ENCODE results near the gene NDUFA12. TPM values are rescaled to one million over a fixed set of nuclear protein-coding genes. Genes with fewer than 3 reads are reported as not detected.

Gene NDUFA12
- total and polyA plus RNA-seq, 2 of the 13 experiments (the other 11 are each of a cell fraction or from before 2014, with no cell fraction given), result 101 to 173 TPM

DNA sequence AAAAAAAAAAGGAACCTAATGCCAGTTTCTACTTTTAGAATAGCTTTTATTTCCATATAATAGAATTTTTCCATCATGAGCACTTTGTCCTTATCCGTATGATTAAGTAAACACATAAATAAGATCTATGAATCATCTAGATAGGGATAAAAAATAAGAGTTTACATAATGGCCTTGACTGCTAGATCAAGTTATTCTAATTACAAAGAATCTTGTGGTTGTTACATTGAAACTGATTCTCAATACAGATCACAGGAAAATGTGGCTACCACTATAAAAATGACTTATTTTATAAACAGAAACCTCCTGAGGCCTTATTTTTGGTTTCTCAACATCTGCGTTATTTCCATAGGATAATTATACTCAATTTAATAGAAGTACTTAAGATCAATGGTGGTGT lies 34.4 kb upstream of the NDUFA12 start:
- H3K9me3 ChIP-seq (ENCODE audit: low read length), result no peaks in the 10 kb centered on the region
- H2AFZ ChIP-seq (ENCODE audit: low read length), result no peak overlapping the region
- H3K9ac ChIP-seq (ENCODE audit: insufficient read depth, low read depth, low read length), result no peak overlapping the region
- no peaks in the 10 kb centered on the region for H3K4me1 ChIP-seq (ENCODE audit: insufficient read depth, low read length)
- in situ Hi-C loops (cut with HindIII; ENCODE audit: extremely low pct_ligation_motif_present, low pct_unique_long_range_greater_than_20kb), result no loop called here
- H3K4me3 ChIP-seq (replicated peaks in 1 of 3; ENCODE audit: insufficient read depth in 1 of 3, low read depth in 2 of 3, low read length in 3 of 3), result no peak overlapping the region
- whole genome bisulfite sequencing (ENCODE audit: low lambda C conversion rate), result 99% methylated on average over 2 of the region's 2 CpGs
- intact Hi-C loops (cut with micrococcal nuclease; ENCODE audit: unreplicated experiment), result no loop called here
- no peaks in the 10 kb centered on the region for H4K20me1 ChIP-seq (ENCODE audit: insufficient read depth, low read length)
- FAIRE-seq (no peak), ATAC-seq (no peak), DNase-seq (ENCODE audit: low spot score) (no peak)
- ChIA-PET POLR2A (no interaction called here), CTCF (ENCODE audit: low intra/inter-chr PET ratio, low total read pairs) (no interaction called here)
- H3K27ac ChIP-seq (ENCODE audit: extremely low read length, insufficient read depth, low read length), result no peak overlapping the region
- H3K27me3 ChIP-seq (ENCODE audit: control insufficient read depth in 1 of 2, insufficient read depth in 2 of 2, low read length in 2 of 2), result no peaks in the 10 kb centered on the region
- no peaks in the 10 kb centered on the region for H3K79me2 ChIP-seq (ENCODE audit: insufficient read depth, low read length)
- peaks cover 5 to 43% of the 10 kb centered on the region in 2 experiments for H3K36me3 ChIP-seq (replicated peaks in 1 of 2; ENCODE audit: control insufficient read depth in 1 of 2, insufficient read depth in 2 of 2, low read length in 2 of 2)
- BruUV-seq (replicated peaks), result no TSS peak
- no peak overlapping the region for H3K4me2 ChIP-seq (ENCODE audit: low read depth, low read length)
- no peak for TF ChIP-seq ZNF687 (CRISPR knock-in tag; IDR thresholded peaks at IDR 0.05)
- TF ChIP-seq KDM5B (CRISPR knock-in tag; IDR thresholded peaks at IDR 0.05; ENCODE audit: borderline replicate concordance), result no peak
- TF ChIP-seq, protein P1, sequence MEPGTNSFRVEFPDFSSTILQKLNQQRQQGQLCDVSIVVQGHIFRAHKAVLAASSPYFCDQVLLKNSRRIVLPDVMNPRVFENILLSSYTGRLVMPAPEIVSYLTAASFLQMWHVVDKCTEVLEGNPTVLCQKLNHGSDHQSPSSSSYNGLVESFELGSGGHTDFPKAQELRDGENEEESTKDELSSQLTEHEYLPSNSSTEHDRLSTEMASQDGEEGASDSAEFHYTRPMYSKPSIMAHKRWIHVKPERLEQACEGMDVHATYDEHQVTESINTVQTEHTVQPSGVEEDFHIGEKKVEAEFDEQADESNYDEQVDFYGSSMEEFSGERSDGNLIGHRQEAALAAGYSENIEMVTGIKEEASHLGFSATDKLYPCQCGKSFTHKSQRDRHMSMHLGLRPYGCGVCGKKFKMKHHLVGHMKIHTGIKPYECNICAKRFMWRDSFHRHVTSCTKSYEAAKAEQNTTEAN (CRISPR knock-in tag; conservative IDR thresholded peaks at IDR 0.05), result no peak
- TF ChIP-seq ZNF512 (CRISPR knock-in tag; IDR thresholded peaks at IDR 0.05), result no peak
- TF ChIP-seq, protein P2, sequence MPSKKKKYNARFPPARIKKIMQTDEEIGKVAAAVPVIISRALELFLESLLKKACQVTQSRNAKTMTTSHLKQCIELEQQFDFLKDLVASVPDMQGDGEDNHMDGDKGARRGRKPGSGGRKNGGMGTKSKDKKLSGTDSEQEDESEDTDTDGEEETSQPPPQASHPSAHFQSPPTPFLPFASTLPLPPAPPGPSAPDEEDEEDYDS (CRISPR knock-in tag; IDR thresholded peaks at IDR 0.05), result no peak
- TF ChIP-seq PHF21A (CRISPR knock-in tag; IDR thresholded peaks at IDR 0.05), result no peak
- TF ChIP-seq THAP11 (CRISPR knock-in tag; IDR thresholded peaks at IDR 0.05), result no peak
- TF ChIP-seq, protein P3, sequence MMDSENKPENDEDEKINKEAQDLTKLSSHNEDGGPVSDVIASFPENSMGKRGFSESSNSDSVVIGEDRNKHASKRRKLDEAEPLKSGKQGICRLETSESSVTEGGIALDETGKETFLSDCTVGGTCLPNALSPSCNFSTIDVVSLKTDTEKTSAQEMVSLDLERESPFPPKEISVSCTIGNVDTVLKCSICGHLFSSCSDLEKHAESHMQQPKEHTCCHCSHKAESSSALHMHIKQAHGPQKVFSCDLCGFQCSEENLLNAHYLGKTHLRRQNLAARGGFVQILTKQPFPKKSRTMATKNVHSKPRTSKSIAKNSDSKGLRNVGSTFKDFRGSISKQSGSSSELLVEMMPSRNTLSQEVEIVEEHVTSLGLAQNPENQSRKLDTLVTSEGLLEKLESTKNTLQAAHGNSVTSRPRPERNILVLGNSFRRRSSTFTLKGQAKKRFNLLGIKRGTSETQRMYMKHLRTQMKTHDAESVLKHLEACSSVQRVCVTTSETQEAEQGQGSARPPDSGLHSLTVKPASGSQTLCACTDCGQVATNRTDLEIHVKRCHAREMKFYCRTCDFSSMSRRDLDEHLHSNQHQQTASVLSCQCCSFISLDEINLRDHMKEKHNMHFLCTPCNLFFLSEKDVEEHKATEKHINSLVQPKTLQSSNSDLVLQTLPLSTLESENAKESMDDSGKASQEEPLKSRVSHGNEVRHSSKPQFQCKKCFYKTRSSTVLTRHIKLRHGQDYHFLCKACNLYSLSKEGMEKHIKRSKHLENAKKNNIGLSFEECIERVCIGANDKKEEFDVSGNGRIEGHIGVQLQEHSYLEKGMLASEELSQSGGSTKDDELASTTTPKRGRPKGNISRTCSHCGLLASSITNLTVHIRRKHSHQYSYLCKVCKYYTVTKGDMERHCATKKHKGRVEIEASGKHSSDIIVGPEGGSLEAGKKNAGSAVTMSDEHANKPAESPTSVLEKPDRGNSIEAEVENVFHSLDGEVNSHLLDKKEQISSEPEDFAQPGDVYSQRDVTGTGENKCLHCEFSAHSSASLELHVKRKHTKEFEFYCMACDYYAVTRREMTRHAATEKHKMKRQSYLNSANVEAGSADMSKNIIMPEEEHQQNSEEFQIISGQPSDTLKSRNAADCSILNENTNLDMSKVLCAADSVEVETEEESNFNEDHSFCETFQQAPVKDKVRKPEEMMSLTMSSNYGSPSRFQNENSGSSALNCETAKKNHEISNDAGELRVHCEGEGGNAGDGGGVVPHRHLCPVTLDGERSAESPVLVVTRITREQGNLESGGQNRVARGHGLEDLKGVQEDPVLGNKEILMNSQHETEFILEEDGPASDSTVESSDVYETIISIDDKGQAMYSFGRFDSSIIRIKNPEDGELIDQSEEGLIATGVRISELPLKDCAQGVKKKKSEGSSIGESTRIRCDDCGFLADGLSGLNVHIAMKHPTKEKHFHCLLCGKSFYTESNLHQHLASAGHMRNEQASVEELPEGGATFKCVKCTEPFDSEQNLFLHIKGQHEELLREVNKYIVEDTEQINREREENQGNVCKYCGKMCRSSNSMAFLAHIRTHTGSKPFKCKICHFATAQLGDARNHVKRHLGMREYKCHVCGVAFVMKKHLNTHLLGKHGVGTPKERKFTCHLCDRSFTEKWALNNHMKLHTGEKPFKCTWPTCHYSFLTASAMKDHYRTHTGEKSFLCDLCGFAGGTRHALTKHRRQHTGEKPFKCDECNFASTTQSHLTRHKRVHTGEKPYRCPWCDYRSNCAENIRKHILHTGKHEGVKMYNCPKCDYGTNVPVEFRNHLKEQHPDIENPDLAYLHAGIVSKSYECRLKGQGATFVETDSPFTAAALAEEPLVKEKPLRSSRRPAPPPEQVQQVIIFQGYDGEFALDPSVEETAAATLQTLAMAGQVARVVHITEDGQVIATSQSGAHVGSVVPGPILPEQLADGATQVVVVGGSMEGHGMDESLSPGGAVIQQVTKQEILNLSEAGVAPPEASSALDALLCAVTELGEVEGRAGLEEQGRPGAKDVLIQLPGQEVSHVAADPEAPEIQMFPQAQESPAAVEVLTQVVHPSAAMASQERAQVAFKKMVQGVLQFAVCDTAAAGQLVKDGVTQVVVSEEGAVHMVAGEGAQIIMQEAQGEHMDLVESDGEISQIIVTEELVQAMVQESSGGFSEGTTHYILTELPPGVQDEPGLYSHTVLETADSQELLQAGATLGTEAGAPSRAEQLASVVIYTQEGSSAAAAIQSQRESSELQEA (CRISPR knock-in tag; IDR thresholded peaks at IDR 0.05; ENCODE audit: not compliant biosample characterization), result no peak
